Measurements from ENCODE around the gene UVRAG. TPM values are rescaled to one million over a fixed set of nuclear protein-coding genes. Genes with fewer than 3 reads are reported as not detected.

Gene UVRAG
- total and polyA plus RNA-seq, 2 of the 13 experiments (the other 11 are each of a cell fraction or from before 2014, with no cell fraction given) = 9.7 to 17.3 TPM

DNA sequence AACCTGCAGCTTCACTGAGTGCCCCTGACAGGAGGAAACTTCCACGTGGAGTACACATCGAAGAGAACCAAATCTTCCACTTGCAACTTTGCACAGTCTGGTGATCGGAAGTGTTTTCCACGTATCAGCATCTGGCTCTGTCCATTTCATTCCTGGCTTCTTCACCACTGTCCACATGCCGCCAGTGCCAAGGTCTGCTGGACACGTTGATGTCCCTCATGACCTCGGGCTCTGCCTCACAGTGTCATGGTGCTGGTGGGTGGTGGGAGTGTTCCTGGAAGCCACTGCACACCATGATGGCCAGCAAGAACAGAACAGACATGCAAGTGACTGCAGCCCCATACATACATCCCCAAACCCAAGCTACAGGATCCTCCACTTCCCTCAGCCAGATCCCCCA lies 342.9 kb downstream of the UVRAG start:
- in situ Hi-C loops (cut with HindIII; ENCODE audit: extremely low pct_ligation_motif_present, low pct_unique_long_range_greater_than_20kb) (no loop called here), intact Hi-C loops (cut with micrococcal nuclease; ENCODE audit: unreplicated experiment) (no loop called here)
- WGBS (ENCODE audit: low lambda C conversion rate) = 48% methylated on average over 6 of the region's 7 CpGs
- Histone ChIP-seq H3K9me3 (ENCODE audit: low read length) (no peaks in the 10 kb centered on the region), H3K4me3 (replicated peaks in 1 of 3; ENCODE audit: insufficient read depth in 1 of 3, low read depth in 2 of 3, low read length in 3 of 3) (no peak overlapping the region), H3K4me1 (ENCODE audit: insufficient read depth, low read length) (peaks cover 77% of the 10 kb centered on the region), H3K36me3 (replicated peaks in 1 of 2; ENCODE audit: control insufficient read depth in 1 of 2, insufficient read depth in 2 of 2, low read length in 2 of 2) (no peaks in the 10 kb centered on the region), H3K27me3 (ENCODE audit: control insufficient read depth in 1 of 2, insufficient read depth in 2 of 2, low read length in 2 of 2) (peaks cover 14 to 41% of the 10 kb centered on the region in 2 experiments; a peak in 4 of 5 replicates), H3K9ac (ENCODE audit: insufficient read depth, low read depth, low read length) (no peak overlapping the region), H3K79me2 (ENCODE audit: insufficient read depth, low read length) (no peaks in the 10 kb centered on the region), H4K20me1 (ENCODE audit: insufficient read depth, low read length) (no peaks in the 10 kb centered on the region), H3K4me2 (ENCODE audit: low read depth, low read length) (no peak overlapping the region), H2AFZ (ENCODE audit: low read length) (no peak overlapping the region), H3K27ac (ENCODE audit: extremely low read length, insufficient read depth, low read length) (no peak overlapping the region)
- ChIA-PET CTCF (ENCODE audit: low intra/inter-chr PET ratio, low total read pairs) (no interaction called here), POLR2A (no interaction called here)
- BruUV-seq (replicated peaks) = no TSS peak
- ATAC-seq = no peak
- TF ChIP-seq RARA (CRISPR knock-in tag; IDR thresholded peaks at IDR 0.05) = no peak
- TF ChIP-seq ZNF83 (CRISPR knock-in tag; IDR thresholded peaks at IDR 0.05; ENCODE audit: borderline replicate concordance) = no peak
- no peak for TF ChIP-seq ISX (CRISPR knock-in tag; conservative IDR thresholded peaks at IDR 0.05)
- no peak for FAIRE-seq
- no peak for DNase-seq (ENCODE audit: low spot score)

- FAIRE-seq = no peak
These were observed 343.6 kb downstream of the UVRAG start for GRCh38 chr11:76158394-76159302.

More at GRCh38 chr11:76158394-76159302, 343.6 kb downstream of the UVRAG start:
- whole genome bisulfite sequencing (ENCODE audit: low lambda C conversion rate) = 65% methylated on average over 22 of the region's 24 CpGs
- no peak overlapping the region for H3K9ac ChIP-seq (ENCODE audit: insufficient read depth, low read depth, low read length)
- no peaks in the 10 kb centered on the region for H3K9me3 ChIP-seq (ENCODE audit: low read length)
- no peak for DNase-seq (ENCODE audit: low spot score)
- CTCF ChIA-PET (ENCODE audit: low intra/inter-chr PET ratio, low total read pairs) = no interaction called here
- no peak overlapping the region for H3K27ac ChIP-seq (ENCODE audit: extremely low read length, insufficient read depth, low read length)
- H3K79me2 ChIP-seq (ENCODE audit: insufficient read depth, low read length) = no peaks in the 10 kb centered on the region
- ATAC-seq = no peak
- BruUV-seq (replicated peaks) = no TSS peak
- no peaks in the 10 kb centered on the region for H3K36me3 ChIP-seq (replicated peaks in 1 of 2; ENCODE audit: control insufficient read depth in 1 of 2, insufficient read depth in 2 of 2, low read length in 2 of 2)
- in situ Hi-C loops (cut with HindIII; ENCODE audit: extremely low pct_ligation_motif_present, low pct_unique_long_range_greater_than_20kb) = no loop called here
- intact Hi-C loops (cut with micrococcal nuclease; ENCODE audit: unreplicated experiment) = no loop called here
- POLR2A ChIA-PET = no interaction called here
- peaks cover 76% of the 10 kb centered on the region for H3K4me1 ChIP-seq (ENCODE audit: insufficient read depth, low read length)
- peaks cover 14 to 49% of the 10 kb centered on the region in 2 experiments; a peak in 4 of 5 replicates for H3K27me3 ChIP-seq (ENCODE audit: control insufficient read depth in 1 of 2, insufficient read depth in 2 of 2, low read length in 2 of 2)
- no peaks in the 10 kb centered on the region for H4K20me1 ChIP-seq (ENCODE audit: insufficient read depth, low read length)
- TF ChIP-seq NFE2L2 (IDR thresholded peaks at IDR 0.05; ENCODE audit: low read length) (no peak), PLRG1 (conservative IDR thresholded peaks at IDR 0.05) (no peak), ZNF768 (CRISPR knock-in tag; IDR thresholded peaks at IDR 0.05) (peak; percentile 91), ZMYM3 (CRISPR knock-in tag; IDR thresholded peaks at IDR 0.05) (peak; percentile 32; the same call in 1 of the 2 replicates)
- no peak overlapping the region for H2AFZ ChIP-seq (ENCODE audit: low read length)
- H3K4me3 ChIP-seq (replicated peaks in 1 of 3; ENCODE audit: insufficient read depth in 1 of 3, low read depth in 2 of 3, low read length in 3 of 3) = no peak overlapping the region
- no peak overlapping the region for H3K4me2 ChIP-seq (ENCODE audit: low read depth, low read length)

Measured in HepG2 (cell line).